GM12865 (cell line): ENCODE data around the gene SEL1L2.

Source experiments
- DNase-seq: peaks from one replicate; pipeline ENCODE4 v3.0.0; 2010; ENCODE audit warnings: low read depth
- H3K4me3 ChIP-seq: 2 replicates; pipeline ENCODE4 v1.5.1; 2011; ENCODE audit warnings: mild to moderate bottlenecking, low read depth, low read length, control low read depth
- CTCF ChIP-seq: IDR thresholded peaks from 2 replicates; pipeline ENCODE4 v1.5.1; 2011; ENCODE audit warnings: low read length, control low read depth, low read depth, inconsistent platforms; ENCODE audit not compliant: insufficient read depth; ENCODE audit errors: missing control alignments

SEL1L2 gene

GRCh38 chr20:13799974-13800373, 190.4 kb downstream of the SEL1L2 start:
- no peak for TF ChIP-seq CTCF
- H3K4me3 ChIP-seq, result no peak overlapping the region
- DNase-seq, result no peak
